Natural killer cell (primary cell): Measurements from ENCODE around the gene GPR55. TPM values are rescaled to one million over a fixed set of nuclear protein-coding genes. Genes with fewer than 3 reads are reported as not detected.

Experiments
- ATAC-seq, 3 donors: fragments of 150-1000 bp in 2 of 3; fragments of 200-7000 bp in 1 of 3; cut with Tn5 transposase; 1 replicate in 1 of 3; 2 replicates in 2 of 3; pipeline ENCODE4 v1.10.0; 2021; ENCODE audit warnings: mild to moderate bottlenecking in 2 of 3, moderate library complexity in 2 of 3
- DNase-seq, 2 donors: peaks; one replicate each; pipeline versions ENCODE4 v3.0.0 to v3.0.0-alpha.2; 2013 to 2021; ENCODE audit warnings: mixed read lengths in 1 of 2
- H3K27ac ChIP-seq: one replicate; pipeline ENCODE4 v1.5.1; 2013; ENCODE audit warnings: mild to moderate bottlenecking, low read length
- H3K27me3 ChIP-seq: one replicate; pipeline ENCODE4 v1.6.1; 2013; ENCODE audit warnings: low read length; ENCODE audit not compliant: control insufficient read depth, insufficient read depth
- H3K36me3 ChIP-seq: one replicate; pipeline ENCODE4 v1.6.1; 2013; ENCODE audit warnings: low read length; ENCODE audit not compliant: control insufficient read depth, insufficient read depth
- H3K4me1 ChIP-seq: one replicate; pipeline ENCODE4 v1.6.1; 2013; ENCODE audit warnings: low read length; ENCODE audit not compliant: control insufficient read depth, insufficient read depth
- H3K4me3 ChIP-seq: one replicate; pipeline ENCODE4 v1.5.1; 2013; ENCODE audit warnings: low read length
- H3K9me3 ChIP-seq: one replicate; pipeline ENCODE4 v1.6.1; 2013; ENCODE audit warnings: low read length; ENCODE audit not compliant: control insufficient read depth, insufficient read depth
- H3K27ac Mint-ChIP-seq, 2 donors: one replicate each; pipeline ENCODE4 v1.8.0; 2022; ENCODE audit warnings: mild to moderate bottlenecking in 2 of 2, mixed read lengths in 2 of 2, moderate library complexity in 1 of 2
- H3K27me3 Mint-ChIP-seq, 2 donors: one replicate each; pipeline ENCODE4 v1.8.0; 2022; ENCODE audit warnings: low read depth in 2 of 2, mixed read lengths in 2 of 2
- H3K36me3 Mint-ChIP-seq: one replicate; pipeline ENCODE4 v1.8.0; 2022; ENCODE audit warnings: mixed read lengths
- H3K4me1 Mint-ChIP-seq, 2 donors: one replicate each; pipeline ENCODE4 v1.8.0; 2022; ENCODE audit warnings: mixed read lengths in 2 of 2
- H3K4me3 Mint-ChIP-seq: one replicate; pipeline ENCODE4 v1.8.0; 2022; ENCODE audit warnings: mild to moderate bottlenecking, moderate library complexity, mixed read lengths
- H3K9me3 Mint-ChIP-seq, 2 donors: one replicate each; pipeline ENCODE4 v1.8.0; 2022; ENCODE audit warnings: mixed read lengths in 2 of 2
- WGBS: methylation state at CpG from one replicate; pipeline ENCODE4 v1.1.7; 2013; ENCODE audit warnings: missing lambda C conversion rate; ENCODE audit not compliant: insufficient coverage; 5-methylcytosine and 5-hydroxymethylcytosine counted together
- intact Hi-C: fragments of 100-400 bp; cut with micrococcal nuclease; formaldehyde crosslinking; loops from one replicate; pipeline ENCODE4 v1.14.2; 2022
- total RNA-seq, 4 donors: library from RNA; stranded (reverse); fragments of 120-200 nt in 1 of 4; gene quantifications; one replicate each; pipeline versions ENCODE4 v1.2.3 to v1.2.4, GENCODE V29; 2013 to 2022
- TF ChIP-seq, protein P1 (sequence below): fragments of 200-600 bp; IDR thresholded peaks from one replicate; pipeline ENCODE4 v1.8.0; 2022; ENCODE audit warnings: antibody characterized with exemption

The GPR55 gene, protein sequence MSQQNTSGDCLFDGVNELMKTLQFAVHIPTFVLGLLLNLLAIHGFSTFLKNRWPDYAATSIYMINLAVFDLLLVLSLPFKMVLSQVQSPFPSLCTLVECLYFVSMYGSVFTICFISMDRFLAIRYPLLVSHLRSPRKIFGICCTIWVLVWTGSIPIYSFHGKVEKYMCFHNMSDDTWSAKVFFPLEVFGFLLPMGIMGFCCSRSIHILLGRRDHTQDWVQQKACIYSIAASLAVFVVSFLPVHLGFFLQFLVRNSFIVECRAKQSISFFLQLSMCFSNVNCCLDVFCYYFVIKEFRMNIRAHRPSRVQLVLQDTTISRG
- total RNA-seq: 1 to 10 TPM in 1 of 3 donors, under 1 TPM in 2; 0.09 to 1.1 (median 0.40) TPM
- 4.7 TPM for total RNA-seq (2013)

GRCh38 chr2:230924470-230925341 is at the start of gene GPR55:
GPR55 (minus strand) TSS chr2:230925242; CDS start chr2:230910962, 14,280 bp downstream.
- H3K27ac Mint-ChIP-seq: peak within 1 kb of the TSS in 1 of 2 donors; percentile 24
- peak within 1 kb of the TSS; percentile 13 for H3K4me3 Mint-ChIP-seq
- Histone ChIP-seq H3K4me3 (peak within 1 kb of the TSS; percentile 32), H3K4me1 (peaks cover 25% of the 10 kb centered on the region), H3K27ac (peak within 1 kb of the TSS; percentile 48), H3K9me3 (no peaks in the 10 kb centered on the region), H3K36me3 (no peaks in the 10 kb centered on the region), H3K27me3 (peaks cover 2% of the 10 kb centered on the region)
- intact Hi-C loops: no loop called here
- 58% methylated on average over 26 of the region's 26 CpGs for WGBS
- H3K36me3 Mint-ChIP-seq: no peaks in the 10 kb centered on the region
- peaks cover 48 to 59% of the 10 kb centered on the region in 2 donors for H3K27me3 Mint-ChIP-seq
- H3K4me1 Mint-ChIP-seq: peaks cover 0 to 9% of the 10 kb centered on the region in 2 donors
- TF ChIP-seq, protein P1, sequence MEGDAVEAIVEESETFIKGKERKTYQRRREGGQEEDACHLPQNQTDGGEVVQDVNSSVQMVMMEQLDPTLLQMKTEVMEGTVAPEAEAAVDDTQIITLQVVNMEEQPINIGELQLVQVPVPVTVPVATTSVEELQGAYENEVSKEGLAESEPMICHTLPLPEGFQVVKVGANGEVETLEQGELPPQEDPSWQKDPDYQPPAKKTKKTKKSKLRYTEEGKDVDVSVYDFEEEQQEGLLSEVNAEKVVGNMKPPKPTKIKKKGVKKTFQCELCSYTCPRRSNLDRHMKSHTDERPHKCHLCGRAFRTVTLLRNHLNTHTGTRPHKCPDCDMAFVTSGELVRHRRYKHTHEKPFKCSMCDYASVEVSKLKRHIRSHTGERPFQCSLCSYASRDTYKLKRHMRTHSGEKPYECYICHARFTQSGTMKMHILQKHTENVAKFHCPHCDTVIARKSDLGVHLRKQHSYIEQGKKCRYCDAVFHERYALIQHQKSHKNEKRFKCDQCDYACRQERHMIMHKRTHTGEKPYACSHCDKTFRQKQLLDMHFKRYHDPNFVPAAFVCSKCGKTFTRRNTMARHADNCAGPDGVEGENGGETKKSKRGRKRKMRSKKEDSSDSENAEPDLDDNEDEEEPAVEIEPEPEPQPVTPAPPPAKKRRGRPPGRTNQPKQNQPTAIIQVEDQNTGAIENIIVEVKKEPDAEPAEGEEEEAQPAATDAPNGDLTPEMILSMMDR: no peak
- no peaks in the 10 kb centered on the region for H3K9me3 Mint-ChIP-seq
- peak in 1 of 2 donors; percentile 67 for DNase-seq
- ATAC-seq: peak in 2 of 3 donors; percentile 31 to 36

DNA sequence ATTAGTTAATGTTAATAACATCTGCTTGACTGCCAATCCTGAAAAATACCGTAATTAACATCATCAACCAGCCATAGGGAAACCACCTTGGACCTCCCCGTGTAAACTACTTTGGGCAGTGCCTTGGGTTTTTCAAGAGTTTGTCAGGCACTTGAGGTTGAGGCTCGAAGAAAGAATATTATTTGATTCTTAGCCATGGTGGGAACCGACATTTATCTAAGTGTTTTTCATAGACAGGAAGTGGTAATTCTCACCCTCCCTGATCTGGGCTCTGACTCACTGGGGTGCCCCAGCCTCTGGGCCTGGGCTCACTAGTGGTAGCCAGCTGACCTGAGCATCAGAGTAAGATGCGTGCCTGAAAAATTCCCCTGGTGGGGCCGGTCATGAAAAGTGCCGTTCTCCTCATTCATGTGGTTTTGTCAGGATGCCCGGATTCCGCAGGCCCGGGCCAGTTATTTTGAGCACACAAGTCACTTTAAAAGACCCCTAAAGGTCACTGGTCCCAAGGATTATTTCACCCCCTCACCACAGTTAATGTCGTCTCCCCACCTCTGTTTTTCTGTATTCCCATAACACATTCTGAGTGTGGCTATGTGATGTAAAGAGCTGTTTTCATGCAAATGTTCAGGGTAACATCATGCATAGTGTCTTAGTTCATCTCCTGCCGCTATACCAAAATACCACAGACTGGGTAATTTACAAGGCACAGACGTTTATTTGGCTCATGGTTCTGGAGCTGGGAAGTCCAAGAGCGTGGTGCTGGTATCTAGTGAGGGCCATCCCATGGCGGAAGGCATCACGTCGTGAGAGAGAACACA is 49.3 kb upstream of the GPR55 start:
- H3K9me3 Mint-ChIP-seq: no peaks in the 10 kb centered on the region
- peak overlapping the region; percentile 96 to 97 for H3K27ac Mint-ChIP-seq
- intact Hi-C loops: loop anchor here (1.0 to 5.0 kb wide), 3 partner anchors 42 to 180 kb away; no protein-coding TSS in a partner anchor
- Histone ChIP-seq H3K4me1 (peaks cover 43% of the 10 kb centered on the region), H3K36me3 (no peaks in the 10 kb centered on the region), H3K27ac (peak overlapping the region; percentile 77), H3K4me3 (no peak overlapping the region), H3K27me3 (no peaks in the 10 kb centered on the region), H3K9me3 (no peaks in the 10 kb centered on the region)
- peaks cover 25 to 47% of the 10 kb centered on the region in 2 donors for H3K27me3 Mint-ChIP-seq
- DNase-seq (peak; percentile 78 to 91), ATAC-seq (peak; percentile 87 to 96 (median 93))
- H3K4me1 Mint-ChIP-seq: peaks cover 22 to 41% of the 10 kb centered on the region in 2 donors
- 26% methylated on average over 17 of the region's 17 CpGs for WGBS
- H3K4me3 Mint-ChIP-seq: peak overlapping the region; percentile 81
- H3K36me3 Mint-ChIP-seq: no peaks in the 10 kb centered on the region
- TF ChIP-seq, protein P1: no peak

GRCh38 chr2:230972046-230972445 is 47.0 kb upstream of the GPR55 start:
- no peak for ATAC-seq
- H3K4me3 Mint-ChIP-seq: no peak overlapping the region
- H3K36me3 Mint-ChIP-seq: no peaks in the 10 kb centered on the region
- H3K27me3 Mint-ChIP-seq: peaks cover 28 to 48% of the 10 kb centered on the region in 2 donors
- TF ChIP-seq, protein P1: no peak
- Histone ChIP-seq H3K9me3 (no peaks in the 10 kb centered on the region), H3K27me3 (no peaks in the 10 kb centered on the region), H3K27ac (no peak overlapping the region), H3K4me1 (peaks cover 43% of the 10 kb centered on the region), H3K4me3 (no peak overlapping the region), H3K36me3 (no peaks in the 10 kb centered on the region)
- peaks cover 22 to 36% of the 10 kb centered on the region in 2 donors for H3K4me1 Mint-ChIP-seq
- H3K27ac Mint-ChIP-seq: peak overlapping the region; percentile 54 to 97
- 75% methylated on average over 4 of the region's 5 CpGs for WGBS
- H3K9me3 Mint-ChIP-seq: no peaks in the 10 kb centered on the region
- intact Hi-C loops: loop anchor here (5.0 kb wide), 1 partner anchor 40 kb away; no protein-coding TSS in a partner anchor
- DNase-seq: no peak
